GM12801 (cell line): Measurements from ENCODE around the gene ZKSCAN5.

ENCODE experiments used
- TF ChIP-seq, protein P1 (sequence below): IDR thresholded peaks from one replicate; pipeline ENCODE4 v1.5.1; 2011; ENCODE audit warnings: control low read depth; ENCODE audit not compliant: insufficient read length; ENCODE audit errors: extremely low read depth

Gene ZKSCAN5

DNA sequence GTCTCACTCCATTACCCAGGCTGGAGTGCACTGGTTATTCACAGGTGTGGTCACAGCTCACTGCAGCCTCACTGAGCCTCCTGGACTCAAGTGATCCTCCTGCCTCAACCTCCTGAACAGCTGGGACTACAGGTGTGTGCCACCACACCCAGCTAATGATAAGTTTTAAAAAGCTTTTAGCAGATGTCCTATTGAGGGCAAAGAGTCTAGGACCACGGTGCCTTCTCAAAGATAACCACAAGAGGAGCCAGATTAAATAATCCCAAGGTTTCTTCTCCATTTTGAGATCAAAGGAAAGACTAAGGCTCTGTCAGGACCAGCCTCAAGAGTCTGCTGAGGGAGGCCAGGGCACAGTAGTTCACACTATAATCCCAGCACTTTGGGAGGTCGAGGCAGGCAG lies 43.2 kb upstream of the ZKSCAN5 start:
- TF ChIP-seq, protein P1, sequence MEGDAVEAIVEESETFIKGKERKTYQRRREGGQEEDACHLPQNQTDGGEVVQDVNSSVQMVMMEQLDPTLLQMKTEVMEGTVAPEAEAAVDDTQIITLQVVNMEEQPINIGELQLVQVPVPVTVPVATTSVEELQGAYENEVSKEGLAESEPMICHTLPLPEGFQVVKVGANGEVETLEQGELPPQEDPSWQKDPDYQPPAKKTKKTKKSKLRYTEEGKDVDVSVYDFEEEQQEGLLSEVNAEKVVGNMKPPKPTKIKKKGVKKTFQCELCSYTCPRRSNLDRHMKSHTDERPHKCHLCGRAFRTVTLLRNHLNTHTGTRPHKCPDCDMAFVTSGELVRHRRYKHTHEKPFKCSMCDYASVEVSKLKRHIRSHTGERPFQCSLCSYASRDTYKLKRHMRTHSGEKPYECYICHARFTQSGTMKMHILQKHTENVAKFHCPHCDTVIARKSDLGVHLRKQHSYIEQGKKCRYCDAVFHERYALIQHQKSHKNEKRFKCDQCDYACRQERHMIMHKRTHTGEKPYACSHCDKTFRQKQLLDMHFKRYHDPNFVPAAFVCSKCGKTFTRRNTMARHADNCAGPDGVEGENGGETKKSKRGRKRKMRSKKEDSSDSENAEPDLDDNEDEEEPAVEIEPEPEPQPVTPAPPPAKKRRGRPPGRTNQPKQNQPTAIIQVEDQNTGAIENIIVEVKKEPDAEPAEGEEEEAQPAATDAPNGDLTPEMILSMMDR = no peak

DNA sequence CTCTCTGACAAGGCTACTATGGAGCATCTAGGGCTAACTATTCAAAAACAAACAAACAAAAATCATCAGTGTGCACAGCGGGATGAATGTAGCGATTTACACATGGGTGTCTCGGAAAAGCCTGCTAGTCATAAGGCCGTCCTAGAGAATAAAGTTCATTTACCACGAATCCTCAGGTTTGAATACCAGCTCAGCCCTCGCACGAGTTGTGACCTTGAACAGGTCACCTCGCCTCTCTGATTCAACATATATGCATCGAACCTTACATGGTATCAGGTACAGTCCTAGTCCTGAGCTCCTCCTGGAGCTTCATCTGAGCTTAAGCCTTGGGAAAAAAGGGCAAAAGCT lies 39.1 kb upstream of the ZKSCAN5 start:
- TF ChIP-seq, protein P1 = no peak

DNA sequence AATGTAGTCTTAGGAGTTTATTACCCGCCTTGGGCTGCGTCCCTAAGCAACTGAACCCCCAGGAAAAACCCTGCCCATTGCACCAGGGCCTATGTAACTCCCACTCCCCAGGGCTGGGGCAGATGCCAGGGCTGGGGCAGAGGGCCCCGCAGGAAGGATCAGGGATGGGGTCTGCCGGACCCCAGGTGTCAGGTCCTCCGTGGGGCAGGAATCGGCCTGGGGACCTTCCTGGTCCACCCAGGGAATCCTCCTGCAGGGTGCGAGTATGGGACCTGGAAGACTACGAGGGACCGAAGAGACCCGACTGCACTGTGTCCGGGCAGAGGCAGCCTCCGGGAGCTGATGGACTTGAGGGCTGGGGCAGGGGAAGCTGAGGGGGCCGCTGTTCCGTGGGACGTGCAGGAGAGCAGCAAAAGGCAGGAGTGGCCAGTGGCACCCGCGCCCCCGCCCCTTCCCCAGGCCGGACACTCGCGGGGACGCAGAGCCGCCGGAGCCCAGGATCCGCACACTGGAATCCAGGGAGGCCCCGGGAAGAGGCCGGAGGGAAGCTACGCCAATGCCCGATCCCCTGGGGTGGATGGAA lies 36.0 kb upstream of the ZKSCAN5 start:
- TF ChIP-seq, protein P1 = no peak

DNA sequence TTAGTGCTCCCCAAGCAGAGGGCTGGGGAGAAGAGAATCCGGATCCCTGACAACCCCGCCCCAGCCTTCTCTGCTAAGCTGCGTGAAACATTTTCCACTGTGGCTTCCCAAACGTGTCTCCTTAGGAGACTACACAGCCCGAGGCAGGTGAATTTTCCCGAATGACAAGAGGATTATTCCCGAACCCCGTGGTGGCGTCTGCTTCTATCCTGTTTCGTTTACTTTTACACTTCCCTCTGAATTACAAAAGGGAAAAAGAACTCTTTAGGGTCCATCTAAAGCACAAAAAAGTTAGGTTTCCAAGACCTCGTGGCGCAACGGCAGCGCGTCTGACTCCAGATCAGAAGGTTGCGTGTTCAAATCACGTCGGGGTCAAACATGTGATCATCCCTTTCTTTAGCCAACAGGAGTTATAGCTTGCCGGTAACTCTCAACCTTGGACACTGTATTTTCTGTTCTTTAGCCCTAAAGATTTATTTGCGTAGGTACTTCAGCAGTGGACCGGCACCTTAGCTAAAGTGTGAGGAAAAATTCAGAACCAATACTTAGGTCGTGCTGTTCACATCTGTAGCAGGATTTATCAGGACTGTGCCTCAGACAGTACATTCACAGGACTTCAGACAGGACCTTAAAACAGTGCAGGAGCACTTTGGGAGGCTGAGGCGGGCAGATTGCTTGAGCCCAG lies 34.9 kb upstream of the ZKSCAN5 start:
- TF ChIP-seq, protein P1 = no peak

DNA sequence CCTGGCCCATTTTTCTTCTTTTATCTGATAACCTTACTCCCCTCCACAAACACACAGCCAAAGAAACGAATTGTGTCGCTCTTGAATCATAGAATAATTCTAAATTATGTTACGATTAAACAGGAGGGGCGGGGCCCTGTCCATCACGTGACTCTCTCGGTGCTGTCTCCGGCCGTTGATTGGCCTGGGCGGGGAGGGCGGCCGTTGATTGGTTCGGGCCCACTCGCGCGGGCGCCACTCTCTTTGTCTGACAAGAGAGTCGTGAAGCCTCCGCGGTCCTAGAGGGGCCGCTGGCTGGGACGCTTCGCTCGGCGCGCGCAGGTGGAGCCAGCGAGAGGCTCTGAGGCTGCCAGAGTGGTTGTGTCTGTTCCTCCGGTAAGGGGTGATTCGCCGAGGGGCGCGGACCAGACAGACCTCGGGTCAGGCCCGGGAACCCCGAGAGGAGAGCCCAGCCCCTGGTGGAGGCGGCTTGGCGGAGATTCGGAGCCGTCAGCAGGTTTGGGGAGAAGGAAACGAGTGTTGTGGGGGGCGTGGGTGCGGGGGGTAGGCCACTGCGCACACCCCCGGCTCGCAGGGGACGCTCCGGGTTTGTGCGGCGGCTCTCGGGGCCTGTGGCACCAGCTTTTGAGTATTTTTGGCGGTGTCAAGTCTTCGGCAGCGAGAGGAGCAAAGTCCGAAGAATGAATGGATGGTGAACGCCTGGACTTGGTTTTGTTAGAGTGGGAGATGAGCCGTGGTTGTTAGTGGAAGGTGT lies 31.7 kb upstream of the ZKSCAN5 start, which contains the start of gene ZNF789:
TSS of gene ZNF789 (plus strand) at position 330 of the 754 bp plus-strand sequence. CDS start 3,567 bp downstream, outside the sequence.
- TF ChIP-seq, protein P1 = no peak

DNA sequence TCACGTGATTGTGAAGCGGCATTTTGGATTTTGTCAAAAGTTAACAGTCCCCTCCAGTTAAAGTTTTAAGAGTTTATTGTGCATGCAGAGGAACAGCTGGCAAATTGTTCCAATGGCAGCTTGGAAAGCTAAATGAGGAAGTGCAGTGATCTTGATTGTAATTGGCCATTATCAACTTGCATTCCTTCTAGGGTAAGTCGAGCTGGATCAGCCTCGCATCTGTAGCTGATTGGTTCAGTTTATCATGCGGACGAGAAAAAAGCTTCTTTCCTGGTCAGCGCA lies 31.2 kb upstream of the ZKSCAN5 start:
- TF ChIP-seq, protein P1 = no peak

DNA sequence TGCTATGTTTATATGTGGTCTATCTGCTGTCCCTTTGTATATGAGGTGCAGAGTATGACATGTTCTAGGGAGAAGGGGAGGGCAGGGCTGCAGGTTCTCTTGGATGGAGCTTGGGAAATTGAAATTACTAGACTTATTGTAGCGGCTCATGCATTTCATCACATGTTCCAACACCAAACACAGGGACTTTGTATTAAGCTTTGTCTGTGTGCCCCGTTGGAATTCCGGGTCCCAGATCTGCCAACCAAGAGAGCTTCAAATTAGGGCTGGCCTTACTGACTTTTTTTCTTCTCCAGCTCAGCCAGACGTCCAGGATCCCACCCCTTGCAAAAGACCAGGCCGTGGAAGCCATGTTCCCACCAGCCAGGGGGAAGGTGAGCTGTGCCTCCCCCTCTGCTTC lies 28.4 kb upstream of the ZKSCAN5 start:
- TF ChIP-seq, protein P1 = no peak
